K562 treated with DMSO at 1 percent for 4 hours (cell line): ENCODE measurements around the gene SLC17A5. TPM values are rescaled to one million over a fixed set of nuclear protein-coding genes. Genes with fewer than 3 reads are reported as not detected.

ENCODE experiments used
- total RNA-seq: library from RNA; unstranded; fragments of 300-600 nt; gene quantifications from 2 replicates; pipeline ENCODE4 v1.2.3, GENCODE V29; 2022; ENCODE audit not compliant: insufficient read depth

Gene SLC17A5, protein sequence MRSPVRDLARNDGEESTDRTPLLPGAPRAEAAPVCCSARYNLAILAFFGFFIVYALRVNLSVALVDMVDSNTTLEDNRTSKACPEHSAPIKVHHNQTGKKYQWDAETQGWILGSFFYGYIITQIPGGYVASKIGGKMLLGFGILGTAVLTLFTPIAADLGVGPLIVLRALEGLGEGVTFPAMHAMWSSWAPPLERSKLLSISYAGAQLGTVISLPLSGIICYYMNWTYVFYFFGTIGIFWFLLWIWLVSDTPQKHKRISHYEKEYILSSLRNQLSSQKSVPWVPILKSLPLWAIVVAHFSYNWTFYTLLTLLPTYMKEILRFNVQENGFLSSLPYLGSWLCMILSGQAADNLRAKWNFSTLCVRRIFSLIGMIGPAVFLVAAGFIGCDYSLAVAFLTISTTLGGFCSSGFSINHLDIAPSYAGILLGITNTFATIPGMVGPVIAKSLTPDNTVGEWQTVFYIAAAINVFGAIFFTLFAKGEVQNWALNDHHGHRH
- 3.5 and 3.8 TPM in 2 replicates for total RNA-seq

DNA sequence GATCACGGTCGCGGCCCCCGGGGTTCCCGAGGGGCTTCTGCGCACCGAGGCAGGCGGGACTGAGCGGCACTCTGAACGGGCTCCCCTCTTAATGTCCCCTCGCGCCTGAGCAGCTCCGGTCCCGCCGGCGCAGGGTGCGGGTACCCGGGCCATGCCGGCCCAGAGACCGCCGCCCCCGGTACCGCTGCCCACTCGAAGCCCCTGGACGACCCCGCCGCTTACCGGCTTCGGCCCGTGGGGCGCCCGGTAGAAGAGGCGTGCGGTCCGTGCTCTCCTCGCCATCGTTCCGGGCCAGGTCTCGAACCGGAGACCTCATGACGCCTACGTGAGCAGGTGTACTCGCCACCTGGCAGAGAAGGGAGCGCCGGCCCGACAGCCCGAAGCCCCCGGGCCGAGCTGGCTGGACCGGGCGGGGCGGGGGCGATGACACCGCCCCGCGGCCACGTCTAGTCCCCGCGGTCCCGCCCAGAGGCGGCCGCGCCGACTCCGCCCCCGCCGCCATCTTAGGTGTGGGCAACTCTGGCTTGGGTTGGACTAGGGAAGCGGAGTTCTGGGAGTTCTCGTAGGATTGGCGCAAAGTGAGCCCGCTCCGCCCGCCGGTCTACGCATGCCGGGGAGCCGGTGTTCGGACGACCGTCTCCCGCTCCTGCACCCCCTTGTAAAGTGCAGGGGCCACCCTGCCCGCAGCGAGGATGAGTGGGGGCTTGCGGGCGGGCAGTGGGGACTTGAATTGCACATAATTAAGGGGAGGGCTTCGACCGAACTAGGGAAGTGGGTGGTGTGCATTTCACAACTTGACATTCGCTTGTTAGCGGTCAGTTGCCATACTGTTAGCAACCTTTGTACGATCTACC, at the start of gene SLC17A5:
Gene SLC17A5 (minus strand): TSS at position 422 of the 854 bp plus-strand sequence. CDS start 106 bp downstream, at position 316.

GRCh38 chr6:73695619-73696421, 42.0 kb upstream of the SLC17A5 start, which contains the start of gene CD109:
TSS of gene CD109 (plus strand) at chr6:73696203. CDS start at chr6:73696216, 13 bp downstream.

Other genes with a start within 250 kb of the SLC17A5 start
- gene CGAS, start 201.7 kb downstream of the SLC17A5 start, total RNA-seq, result not detected in 2 replicates
- 27.6 and 29.3 TPM in 2 replicates for gene MTO1, start 192.3 kb downstream of the SLC17A5 start, total RNA-seq
- 20,128 and 20,812 TPM in 2 replicates for gene EEF1A1, start 133.0 kb downstream of the SLC17A5 start, total RNA-seq
- 0.06 TPM in 1 of 2 replicates, not detected in the other for gene CD109, start 42.2 kb upstream of the SLC17A5 start, total RNA-seq